ENCODE data around the gene GRIK4. TPM values are rescaled to one million over a fixed set of nuclear protein-coding genes. Genes with fewer than 3 reads are reported as not detected.

GRIK4 gene
- polyA plus RNA-seq, 1 experiment: not detected

DNA sequence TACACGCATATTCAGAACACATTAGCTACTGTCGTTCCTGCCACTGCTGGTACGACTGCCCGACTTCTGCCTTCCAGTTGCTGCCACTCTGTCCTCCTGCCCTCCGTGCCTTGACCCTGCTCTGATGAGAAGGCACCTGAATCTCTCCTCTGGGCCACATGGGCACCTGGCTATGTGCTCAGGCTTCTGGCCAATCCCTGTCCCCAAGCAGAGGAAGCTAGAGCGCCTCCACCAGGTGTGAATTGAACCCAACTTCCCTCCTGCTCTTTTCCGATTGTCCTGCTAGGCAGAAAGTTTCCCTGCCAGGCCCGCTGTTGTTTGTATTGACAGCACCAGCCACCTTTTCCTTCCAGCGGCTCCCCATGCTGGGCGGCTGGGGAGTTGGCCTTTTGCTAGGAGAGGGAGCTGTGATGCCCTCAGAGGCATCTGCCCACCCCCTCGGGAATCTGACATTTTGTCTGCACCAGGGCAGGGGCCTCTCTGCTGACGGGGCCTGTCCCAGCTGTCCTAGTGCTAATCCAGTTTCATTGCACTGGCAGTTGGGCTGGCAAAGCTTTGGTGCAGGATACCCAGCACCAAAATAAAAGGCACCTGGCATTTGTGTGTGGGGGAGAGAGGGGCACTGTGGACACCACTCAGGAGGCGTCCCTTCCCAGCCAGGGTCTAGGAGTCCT lies 118.0 kb downstream of the GRIK4 start:
- H3K27me3 ChIP-seq (ENCODE audit: control insufficient read depth, insufficient read depth, low read length): peaks cover 4% of the 10 kb centered on the region
- H3K4me3 ChIP-seq (ENCODE audit: low read depth, low read length): no peak overlapping the region
- CTCF ChIA-PET: no interaction called here
- DNase-seq (ENCODE audit: low read depth): no peak
- TF ChIP-seq, protein P1, sequence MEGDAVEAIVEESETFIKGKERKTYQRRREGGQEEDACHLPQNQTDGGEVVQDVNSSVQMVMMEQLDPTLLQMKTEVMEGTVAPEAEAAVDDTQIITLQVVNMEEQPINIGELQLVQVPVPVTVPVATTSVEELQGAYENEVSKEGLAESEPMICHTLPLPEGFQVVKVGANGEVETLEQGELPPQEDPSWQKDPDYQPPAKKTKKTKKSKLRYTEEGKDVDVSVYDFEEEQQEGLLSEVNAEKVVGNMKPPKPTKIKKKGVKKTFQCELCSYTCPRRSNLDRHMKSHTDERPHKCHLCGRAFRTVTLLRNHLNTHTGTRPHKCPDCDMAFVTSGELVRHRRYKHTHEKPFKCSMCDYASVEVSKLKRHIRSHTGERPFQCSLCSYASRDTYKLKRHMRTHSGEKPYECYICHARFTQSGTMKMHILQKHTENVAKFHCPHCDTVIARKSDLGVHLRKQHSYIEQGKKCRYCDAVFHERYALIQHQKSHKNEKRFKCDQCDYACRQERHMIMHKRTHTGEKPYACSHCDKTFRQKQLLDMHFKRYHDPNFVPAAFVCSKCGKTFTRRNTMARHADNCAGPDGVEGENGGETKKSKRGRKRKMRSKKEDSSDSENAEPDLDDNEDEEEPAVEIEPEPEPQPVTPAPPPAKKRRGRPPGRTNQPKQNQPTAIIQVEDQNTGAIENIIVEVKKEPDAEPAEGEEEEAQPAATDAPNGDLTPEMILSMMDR (IDR thresholded peaks at IDR 0.05; ENCODE audit: insufficient read depth, low read depth, low read length): no peak
- POLR2A ChIA-PET: no interaction called here
- H3K36me3 ChIP-seq (ENCODE audit: control insufficient read depth, insufficient read depth, low read length): no peaks in the 10 kb centered on the region

- CTCF ChIA-PET: no interaction called here
- DNase-seq (ENCODE audit: low read depth): no peak
- Histone ChIP-seq H3K36me3 (ENCODE audit: control insufficient read depth, insufficient read depth, low read length) (no peaks in the 10 kb centered on the region), H3K27me3 (ENCODE audit: control insufficient read depth, insufficient read depth, low read length) (peaks cover 4% of the 10 kb centered on the region), H3K4me3 (ENCODE audit: low read depth, low read length) (no peak overlapping the region)
- POLR2A ChIA-PET: no interaction called here
- TF ChIP-seq, protein P1 (IDR thresholded peaks at IDR 0.05; ENCODE audit: insufficient read depth, low read depth, low read length): no peak
Observed at GRCh38 chr11:120630122-120630521, 118.6 kb downstream of the GRIK4 start.

DNA sequence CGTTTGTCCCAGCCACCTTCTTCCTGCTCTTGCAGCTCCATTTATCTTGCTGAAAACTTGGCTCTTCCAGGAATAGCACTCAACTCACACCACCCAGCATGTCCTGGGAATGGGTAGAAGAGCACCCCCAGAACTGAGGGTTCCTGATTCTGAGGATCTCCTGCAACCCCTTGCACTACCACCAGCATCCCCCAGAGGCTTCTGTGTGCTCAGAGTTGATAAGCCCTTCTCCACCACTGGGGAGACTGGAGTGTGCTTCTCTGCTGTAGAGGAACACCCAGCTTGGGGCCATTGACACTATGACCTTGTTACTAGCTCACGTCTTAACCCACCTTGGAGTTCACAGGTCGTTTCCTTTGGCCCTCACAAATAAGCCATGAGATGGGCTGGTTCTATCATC lies 121.0 kb downstream of the GRIK4 start:
- DNase-seq (ENCODE audit: low read depth): no peak
- 0 out of 2 replicates have a peak, but pooled peaks cover 2% of the 10 kb centered on the region for H3K27me3 ChIP-seq (ENCODE audit: control insufficient read depth, insufficient read depth, low read length)
- H3K4me3 ChIP-seq (ENCODE audit: low read depth, low read length): no peak overlapping the region
- POLR2A ChIA-PET: no interaction called here
- CTCF ChIA-PET: no interaction called here
- H3K36me3 ChIP-seq (ENCODE audit: control insufficient read depth, insufficient read depth, low read length): no peaks in the 10 kb centered on the region
- TF ChIP-seq, protein P1 (IDR thresholded peaks at IDR 0.05; ENCODE audit: insufficient read depth, low read depth, low read length): 0 out of 2 replicates have a peak, but pooled peaks have one; percentile 7

GRCh38 chr11:120633616-120634393 lies 122.3 kb downstream of the GRIK4 start:
- H3K4me3 ChIP-seq (ENCODE audit: low read depth, low read length): no peak overlapping the region
- H3K36me3 ChIP-seq (ENCODE audit: control insufficient read depth, insufficient read depth, low read length): no peaks in the 10 kb centered on the region
- ChIA-PET CTCF (interaction anchor here (1.8 kb wide), 1 partner anchor 10 kb away, joined by 6 read pairs; no protein-coding TSS in a partner anchor), POLR2A (no interaction called here)
- TF ChIP-seq, protein P1 (IDR thresholded peaks at IDR 0.05; ENCODE audit: insufficient read depth, low read depth, low read length): no peak
- no peak for DNase-seq (ENCODE audit: low read depth)
- no peaks in the 10 kb centered on the region for H3K27me3 ChIP-seq (ENCODE audit: control insufficient read depth, insufficient read depth, low read length)

GRCh38 chr11:120634706-120635105 lies 123.2 kb downstream of the GRIK4 start:
- Histone ChIP-seq H3K4me3 (ENCODE audit: low read depth, low read length) (no peak overlapping the region), H3K36me3 (ENCODE audit: control insufficient read depth, insufficient read depth, low read length) (no peaks in the 10 kb centered on the region), H3K27me3 (ENCODE audit: control insufficient read depth, insufficient read depth, low read length) (no peaks in the 10 kb centered on the region; the same call in 1 of the 2 replicates)
- ChIA-PET CTCF (interaction anchor here (1.8 kb wide), 1 partner anchor 9 kb away, joined by 6 read pairs; no protein-coding TSS in a partner anchor), POLR2A (no interaction called here)
- TF ChIP-seq, protein P1 (IDR thresholded peaks at IDR 0.05; ENCODE audit: insufficient read depth, low read depth, low read length): no peak
- no peak for DNase-seq (ENCODE audit: low read depth)

All from BJ (cell line).